ENCODE data around the gene TMTC1.

TMTC1 gene

GRCh38 chr12:29617407-29617803 lies 166.3 kb downstream of the TMTC1 start:
- 60 to 78% methylated on average over 1 of the region's 1 CpG for WGBS, 2 experiments (ENCODE audit: insufficient coverage in 2 of 2)
- H3K4me1 ChIP-seq (ENCODE audit: control insufficient read depth, insufficient read depth, low read length, poor library complexity, severe bottlenecking) = peaks cover 10% of the 10 kb centered on the region
- H3K36me3 ChIP-seq (ENCODE audit: control insufficient read depth, insufficient read depth, low read length) = no peaks in the 10 kb centered on the region
- no peaks in the 10 kb centered on the region for H3K9me3 ChIP-seq (ENCODE audit: control insufficient read depth, low read length)
- H3K27ac ChIP-seq (ENCODE audit: low read depth, low read length, severe bottlenecking) = peak overlapping the region; percentile 75
- H3K4me3 ChIP-seq (ENCODE audit: extremely low read depth, insufficient read depth, low read length, poor library complexity, severe bottlenecking) = no peak overlapping the region

- Histone ChIP-seq H3K4me3 (ENCODE audit: extremely low read depth, insufficient read depth, low read length, poor library complexity, severe bottlenecking) (no peak overlapping the region), H3K4me1 (ENCODE audit: control insufficient read depth, insufficient read depth, low read length, poor library complexity, severe bottlenecking) (peaks cover 10% of the 10 kb centered on the region), H3K36me3 (ENCODE audit: control insufficient read depth, insufficient read depth, low read length) (no peaks in the 10 kb centered on the region), H3K9me3 (ENCODE audit: control insufficient read depth, low read length) (no peaks in the 10 kb centered on the region), H3K27ac (ENCODE audit: low read depth, low read length, severe bottlenecking) (peak overlapping the region; percentile 75)
- WGBS, 2 experiments (ENCODE audit: insufficient coverage in 2 of 2) = 58 to 63% methylated on average over 1 to 4 of the region's 6 CpGs
These were observed 166.9 kb downstream of the TMTC1 start for GRCh38 chr12:29616664-29617406.

GRCh38 chr12:29614694-29615325 lies 168.9 kb downstream of the TMTC1 start:
- Histone ChIP-seq H3K9me3 (ENCODE audit: control insufficient read depth, low read length) (no peaks in the 10 kb centered on the region), H3K4me3 (ENCODE audit: extremely low read depth, insufficient read depth, low read length, poor library complexity, severe bottlenecking) (no peak overlapping the region)
- 92% methylated on average over 2 of the region's 2 CpGs; no CpG with 5 or more reads in 1 of the 2 experiments for WGBS, 2 experiments (ENCODE audit: insufficient coverage in 2 of 2)

DNA sequence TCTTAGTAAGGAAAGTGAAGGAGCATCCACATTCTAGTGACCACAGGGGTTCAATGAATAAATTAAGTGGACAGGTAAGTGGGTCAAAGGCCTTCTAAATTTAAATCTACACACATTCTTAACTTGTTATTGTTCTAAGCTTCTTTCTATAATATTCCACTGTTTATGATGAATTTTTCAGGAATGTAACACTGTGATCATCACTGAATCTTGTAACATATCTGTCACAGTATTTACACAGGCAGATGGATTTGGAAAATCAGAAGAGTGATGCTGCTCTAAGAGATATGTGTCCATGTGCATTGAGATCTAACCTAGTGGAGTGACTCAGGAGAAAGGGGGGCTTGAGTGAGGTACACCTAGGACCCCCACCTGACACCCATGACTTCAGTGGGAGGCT lies 170.8 kb downstream of the TMTC1 start:
- no peak overlapping the region for H3K4me3 ChIP-seq (ENCODE audit: extremely low read depth, insufficient read depth, low read length, poor library complexity, severe bottlenecking)
- H3K4me1 ChIP-seq (ENCODE audit: control insufficient read depth, insufficient read depth, low read length, poor library complexity, severe bottlenecking) = peaks cover 8% of the 10 kb centered on the region
- H3K9me3 ChIP-seq (ENCODE audit: control insufficient read depth, low read length) = no peaks in the 10 kb centered on the region
- H3K27ac ChIP-seq (ENCODE audit: low read depth, low read length, severe bottlenecking) = no peak overlapping the region
- no peaks in the 10 kb centered on the region for H3K36me3 ChIP-seq (ENCODE audit: control insufficient read depth, insufficient read depth, low read length)

More at GRCh38 chr12:29614694-29615325, 168.9 kb downstream of the TMTC1 start:
- H3K27ac ChIP-seq (ENCODE audit: low read depth, low read length, severe bottlenecking) = no peak overlapping the region
- H3K4me1 ChIP-seq (ENCODE audit: control insufficient read depth, insufficient read depth, low read length, poor library complexity, severe bottlenecking) = peaks cover 10% of the 10 kb centered on the region
- no peaks in the 10 kb centered on the region for H3K36me3 ChIP-seq (ENCODE audit: control insufficient read depth, insufficient read depth, low read length)

GRCh38 chr12:29611906-29612305 lies 171.8 kb downstream of the TMTC1 start:
- no peaks in the 10 kb centered on the region for H3K36me3 ChIP-seq (ENCODE audit: control insufficient read depth, insufficient read depth, low read length)
- no peaks in the 10 kb centered on the region for H3K4me1 ChIP-seq (ENCODE audit: control insufficient read depth, insufficient read depth, low read length, poor library complexity, severe bottlenecking)
- 100% methylated on average over 1 of the region's 3 CpGs; no CpG with 5 or more reads in 1 of the 2 experiments for WGBS, 2 experiments (ENCODE audit: insufficient coverage in 2 of 2)
- H3K4me3 ChIP-seq (ENCODE audit: extremely low read depth, insufficient read depth, low read length, poor library complexity, severe bottlenecking) = no peak overlapping the region
- no peak overlapping the region for H3K27ac ChIP-seq (ENCODE audit: low read depth, low read length, severe bottlenecking)
- no peaks in the 10 kb centered on the region for H3K9me3 ChIP-seq (ENCODE audit: control insufficient read depth, low read length)

- WGBS, 2 experiments (ENCODE audit: insufficient coverage in 2 of 2) = 97 to 100% methylated on average over 4 of the region's 7 CpGs
- Histone ChIP-seq H3K4me3 (ENCODE audit: extremely low read depth, insufficient read depth, low read length, poor library complexity, severe bottlenecking) (no peak overlapping the region), H3K27ac (ENCODE audit: low read depth, low read length, severe bottlenecking) (no peak overlapping the region), H3K9me3 (ENCODE audit: control insufficient read depth, low read length) (no peaks in the 10 kb centered on the region), H3K36me3 (ENCODE audit: control insufficient read depth, insufficient read depth, low read length) (no peaks in the 10 kb centered on the region), H3K4me1 (ENCODE audit: control insufficient read depth, insufficient read depth, low read length, poor library complexity, severe bottlenecking) (no peaks in the 10 kb centered on the region)
These were observed 173.1 kb downstream of the TMTC1 start for GRCh38 chr12:29610473-29611170.

DNA sequence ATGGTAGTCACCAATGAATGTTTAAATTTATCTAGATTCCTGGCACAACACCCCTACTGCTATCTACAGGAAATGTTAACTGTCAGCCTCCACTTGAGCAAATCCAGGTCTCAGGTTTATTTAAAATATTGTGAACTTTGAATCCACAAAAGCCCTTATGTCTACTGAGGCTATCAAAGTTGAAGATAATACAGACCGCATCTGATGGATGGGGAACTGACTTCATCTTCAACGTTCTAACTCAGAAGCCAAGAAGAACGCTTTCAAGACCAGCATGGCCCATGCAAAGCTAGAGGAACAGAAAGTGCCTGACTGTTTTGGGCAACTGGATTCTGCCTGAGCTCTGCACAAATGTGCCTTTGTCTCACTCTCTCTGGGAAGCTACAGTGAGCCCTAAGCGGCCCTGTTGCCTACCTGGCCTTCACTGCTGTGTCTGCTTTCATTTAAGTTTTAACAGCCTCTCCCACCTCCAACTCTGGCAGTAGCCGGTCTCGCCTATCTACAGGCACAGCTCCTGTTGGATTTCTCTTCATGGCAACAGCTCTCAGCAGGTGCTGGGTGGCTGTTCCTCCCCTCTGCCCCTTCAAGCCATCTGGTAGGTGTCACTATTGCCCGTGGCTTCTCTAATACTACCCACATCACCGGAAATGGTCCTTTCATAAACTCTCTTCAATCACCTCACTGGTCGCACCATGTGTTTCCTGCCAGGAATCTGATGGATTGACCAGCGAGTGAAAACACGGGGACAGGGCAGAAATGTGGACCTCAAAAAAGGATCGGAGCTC lies 174.1 kb downstream of the TMTC1 start:
- Histone ChIP-seq H3K4me3 (ENCODE audit: extremely low read depth, insufficient read depth, low read length, poor library complexity, severe bottlenecking) (no peak overlapping the region), H3K4me1 (ENCODE audit: control insufficient read depth, insufficient read depth, low read length, poor library complexity, severe bottlenecking) (no peaks in the 10 kb centered on the region), H3K9me3 (ENCODE audit: control insufficient read depth, low read length) (no peaks in the 10 kb centered on the region), H3K27ac (ENCODE audit: low read depth, low read length, severe bottlenecking) (peak overlapping the region; percentile 52), H3K36me3 (ENCODE audit: control insufficient read depth, insufficient read depth, low read length) (no peaks in the 10 kb centered on the region)
- 88 to 90% methylated on average over 10 to 11 of the region's 12 CpGs for WGBS, 2 experiments (ENCODE audit: insufficient coverage in 2 of 2)

GRCh38 chr12:29608581-29608980 lies 175.2 kb downstream of the TMTC1 start:
- no peak overlapping the region for H3K4me3 ChIP-seq (ENCODE audit: extremely low read depth, insufficient read depth, low read length, poor library complexity, severe bottlenecking)
- WGBS, 2 experiments (ENCODE audit: insufficient coverage in 2 of 2) = 66 to 79% methylated on average over 3 to 5 of the region's 7 CpGs
- no peaks in the 10 kb centered on the region for H3K9me3 ChIP-seq (ENCODE audit: control insufficient read depth, low read length)
- H3K27ac ChIP-seq (ENCODE audit: low read depth, low read length, severe bottlenecking) = peak overlapping the region; percentile 52
- no peaks in the 10 kb centered on the region for H3K36me3 ChIP-seq (ENCODE audit: control insufficient read depth, insufficient read depth, low read length)
- H3K4me1 ChIP-seq (ENCODE audit: control insufficient read depth, insufficient read depth, low read length, poor library complexity, severe bottlenecking) = no peaks in the 10 kb centered on the region

- Histone ChIP-seq H3K4me3 (ENCODE audit: extremely low read depth, insufficient read depth, low read length, poor library complexity, severe bottlenecking) (no peak overlapping the region), H3K27ac (ENCODE audit: low read depth, low read length, severe bottlenecking) (no peak overlapping the region), H3K36me3 (ENCODE audit: control insufficient read depth, insufficient read depth, low read length) (no peaks in the 10 kb centered on the region), H3K9me3 (ENCODE audit: control insufficient read depth, low read length) (no peaks in the 10 kb centered on the region), H3K4me1 (ENCODE audit: control insufficient read depth, insufficient read depth, low read length, poor library complexity, severe bottlenecking) (no peaks in the 10 kb centered on the region)
- WGBS, 2 experiments (ENCODE audit: insufficient coverage in 2 of 2) = 80 to 81% methylated on average over 3 of the region's 3 CpGs
These were observed 184.4 kb downstream of the TMTC1 start for GRCh38 chr12:29599381-29599780.

- Histone ChIP-seq H3K36me3 (ENCODE audit: control insufficient read depth, insufficient read depth, low read length) (no peaks in the 10 kb centered on the region), H3K27ac (ENCODE audit: low read depth, low read length, severe bottlenecking) (no peak overlapping the region), H3K4me3 (ENCODE audit: extremely low read depth, insufficient read depth, low read length, poor library complexity, severe bottlenecking) (no peak overlapping the region), H3K9me3 (ENCODE audit: control insufficient read depth, low read length) (no peaks in the 10 kb centered on the region), H3K4me1 (ENCODE audit: control insufficient read depth, insufficient read depth, low read length, poor library complexity, severe bottlenecking) (no peaks in the 10 kb centered on the region)
- WGBS, 2 experiments (ENCODE audit: insufficient coverage in 2 of 2) = 100% methylated on average over 1 of the region's 1 CpG; no CpG with 5 or more reads in 1 of the 2 experiments
These were observed 188.5 kb downstream of the TMTC1 start for GRCh38 chr12:29595071-29595755.

Measured in mesodermal cell (in vitro differentiated cells).